CD4-positive, alpha-beta T cell treated with Interferon gamma for 1 hour (primary cell): ENCODE data around the gene SPACA4.

Experiments used
- DNase-seq: peaks from one replicate; pipeline ENCODE4 v3.0.0-alpha.2; 2020

The SPACA4 gene

DNA sequence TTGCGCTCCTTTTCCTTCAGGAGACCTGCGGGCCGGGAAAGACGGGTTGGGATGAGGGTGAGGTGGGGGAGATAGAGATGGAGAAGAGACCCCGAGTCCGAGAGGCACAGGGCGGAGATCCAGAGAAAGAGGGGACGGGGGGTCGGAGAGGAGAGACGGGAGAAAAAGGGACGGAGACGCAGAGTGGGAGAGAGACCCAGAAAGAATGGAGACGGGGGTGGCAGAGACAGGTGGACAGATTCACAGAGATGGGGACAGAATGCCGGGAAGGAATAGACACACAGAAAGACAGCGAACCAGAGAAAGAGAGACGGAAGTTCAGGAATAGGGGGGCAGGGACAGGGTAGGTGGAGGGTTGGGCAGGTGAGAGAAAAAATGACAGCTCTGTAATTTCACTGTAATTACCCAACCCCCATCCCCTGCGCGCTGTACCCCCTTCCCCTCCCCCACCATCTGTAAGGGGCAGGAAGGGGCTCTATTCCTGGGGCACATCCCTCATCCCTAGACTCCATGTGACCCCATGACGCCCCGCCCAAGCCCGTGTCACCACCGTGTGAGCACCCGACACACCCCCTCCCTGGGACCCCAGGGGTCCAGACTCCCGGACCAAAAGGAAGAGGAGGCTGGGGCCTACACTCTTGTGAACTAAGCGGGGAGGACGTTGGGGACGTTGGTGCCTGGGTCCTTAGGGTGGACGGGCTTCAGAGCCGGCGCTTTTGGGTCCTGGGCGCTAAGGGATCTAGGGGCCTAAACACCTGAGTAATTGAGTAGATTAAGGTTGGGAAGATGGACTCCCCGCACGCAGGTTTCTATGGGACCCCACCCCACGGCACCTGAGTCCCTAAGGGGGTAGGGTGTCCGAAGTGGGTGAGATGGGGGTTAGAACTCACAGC lies 29.7 kb downstream of the SPACA4 start:
- DNase-seq = no peak

DNA sequence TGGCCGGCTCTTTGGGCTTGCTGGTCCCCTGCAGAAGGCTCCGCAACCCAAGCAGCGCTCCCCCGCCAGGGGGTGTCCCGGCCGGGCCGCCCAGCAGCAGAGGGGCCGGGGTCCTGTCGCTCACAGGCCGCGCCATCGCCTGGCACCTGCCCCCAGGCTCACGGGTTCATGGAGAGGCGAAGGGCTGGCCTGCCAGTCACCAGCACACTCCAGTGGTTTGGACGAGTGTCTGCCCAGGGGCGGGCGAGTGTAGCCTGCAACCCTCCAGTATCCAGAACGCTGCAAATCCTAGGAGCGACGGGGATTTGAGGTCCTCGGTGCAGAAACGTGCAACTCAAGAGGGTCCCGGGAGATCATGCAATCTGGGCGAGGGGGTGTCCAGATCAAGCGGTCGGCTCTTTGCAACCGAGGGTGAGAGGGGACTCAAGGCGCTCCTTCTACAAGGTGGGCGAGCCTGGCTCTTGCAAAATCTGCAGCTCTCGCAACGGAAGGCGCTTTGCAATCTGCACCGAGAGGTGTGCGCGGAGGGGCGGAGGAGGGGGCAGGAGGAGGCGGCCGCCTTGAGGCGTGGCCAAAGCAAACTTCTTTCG lies 30.4 kb downstream of the SPACA4 start, which contains the start of gene DBP:
Gene DBP (minus strand): TSS at position 521 of the 590 bp plus-strand sequence. CDS start 385 bp downstream, at position 136.
- no peak for DNase-seq

DNA sequence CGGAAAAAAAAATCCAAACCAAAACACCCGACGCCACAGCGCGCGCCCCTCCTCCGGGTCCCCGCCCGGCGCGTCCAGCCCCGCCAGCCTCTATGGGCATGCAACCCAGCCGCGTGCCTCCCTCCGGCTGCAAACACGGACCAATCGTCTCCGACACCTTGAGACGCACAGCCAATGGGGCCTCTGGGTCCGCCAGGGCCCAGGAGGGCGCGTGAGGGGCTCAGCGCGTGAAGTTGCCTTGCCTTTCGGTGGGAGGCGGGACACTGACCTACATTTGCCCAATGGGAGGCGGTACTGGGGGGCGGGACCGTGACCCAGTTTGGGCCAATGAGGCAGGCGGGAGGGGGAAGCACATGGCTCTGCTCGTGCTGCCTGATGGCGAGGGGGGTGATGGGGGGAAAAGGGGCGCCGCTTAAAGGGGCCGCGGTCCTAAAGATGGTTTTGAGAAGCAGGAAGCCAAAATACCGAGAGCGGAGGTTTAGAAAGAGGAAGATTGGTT lies 31.0 kb downstream of the SPACA4 start:
- DNase-seq = peak; percentile 100

DNA sequence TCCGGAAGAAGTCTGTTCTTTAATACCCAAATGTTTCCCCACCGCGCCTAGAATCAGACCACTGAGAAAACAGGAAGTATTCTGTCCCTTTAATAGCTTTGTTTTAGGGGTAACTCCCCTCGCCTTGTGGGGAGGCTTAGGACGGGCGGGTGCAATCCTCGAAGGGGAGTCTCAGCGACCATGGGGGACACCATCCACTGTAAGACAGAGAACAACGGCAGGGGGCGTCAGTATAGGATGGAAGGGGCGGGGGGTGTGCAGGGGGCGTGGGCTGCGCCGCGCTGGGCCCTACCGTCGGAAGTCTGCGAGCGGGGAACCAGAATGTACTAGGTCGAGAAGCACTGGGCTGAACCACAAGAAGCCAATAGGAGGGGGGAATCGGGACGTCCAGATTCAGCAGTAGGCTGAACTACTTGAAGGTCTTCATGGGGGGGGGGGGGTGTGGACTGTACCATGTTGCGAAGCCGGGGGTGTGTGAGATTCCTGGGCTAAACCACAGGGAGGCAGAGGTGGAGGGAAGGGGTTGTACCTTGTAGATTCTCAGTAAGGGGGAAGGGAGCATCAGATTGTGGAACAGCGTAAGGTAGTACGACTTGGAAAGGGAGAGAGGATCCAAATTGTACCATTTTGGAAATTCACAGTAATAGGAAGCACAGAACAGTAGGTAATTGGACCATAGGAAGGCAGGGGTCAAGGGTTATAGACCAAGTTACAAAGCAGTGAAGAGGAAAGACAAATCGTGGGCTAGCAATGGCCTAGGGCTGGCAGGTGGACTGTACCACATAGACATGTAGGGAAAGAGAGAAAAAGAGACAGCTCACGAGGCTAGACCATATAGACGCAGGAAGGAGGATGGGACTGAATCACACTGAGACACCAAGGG lies 31.6 kb downstream of the SPACA4 start:
- peak; percentile 93 for DNase-seq

DNA sequence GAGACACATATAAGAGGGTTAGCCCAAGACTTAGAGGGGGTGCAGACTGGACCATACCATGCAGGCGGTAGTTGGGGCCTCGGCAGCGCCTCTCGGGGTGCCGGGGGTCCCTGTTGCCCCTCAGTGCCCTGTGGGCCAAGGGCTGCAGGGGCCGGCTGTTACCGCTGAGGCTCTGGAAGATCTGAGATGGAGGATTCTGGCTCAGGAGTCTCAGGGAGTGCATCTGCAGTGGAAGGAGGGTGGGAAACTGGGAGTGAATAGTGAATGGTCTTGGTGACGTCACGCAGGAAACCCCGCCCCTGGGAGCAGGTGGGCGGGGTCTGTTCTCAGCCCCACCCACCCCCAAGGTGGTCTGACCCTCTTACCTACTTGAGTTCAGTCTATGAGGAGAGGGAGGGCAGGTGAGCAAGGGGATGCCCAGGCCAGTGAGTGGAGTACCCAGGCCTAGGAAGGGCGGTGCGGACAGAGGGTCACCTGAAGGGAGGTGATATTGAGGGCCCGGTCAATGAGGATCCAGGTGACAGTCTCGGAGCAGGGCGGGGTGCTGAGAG lies 32.4 kb downstream of the SPACA4 start:
- DNase-seq = no peak

DNA sequence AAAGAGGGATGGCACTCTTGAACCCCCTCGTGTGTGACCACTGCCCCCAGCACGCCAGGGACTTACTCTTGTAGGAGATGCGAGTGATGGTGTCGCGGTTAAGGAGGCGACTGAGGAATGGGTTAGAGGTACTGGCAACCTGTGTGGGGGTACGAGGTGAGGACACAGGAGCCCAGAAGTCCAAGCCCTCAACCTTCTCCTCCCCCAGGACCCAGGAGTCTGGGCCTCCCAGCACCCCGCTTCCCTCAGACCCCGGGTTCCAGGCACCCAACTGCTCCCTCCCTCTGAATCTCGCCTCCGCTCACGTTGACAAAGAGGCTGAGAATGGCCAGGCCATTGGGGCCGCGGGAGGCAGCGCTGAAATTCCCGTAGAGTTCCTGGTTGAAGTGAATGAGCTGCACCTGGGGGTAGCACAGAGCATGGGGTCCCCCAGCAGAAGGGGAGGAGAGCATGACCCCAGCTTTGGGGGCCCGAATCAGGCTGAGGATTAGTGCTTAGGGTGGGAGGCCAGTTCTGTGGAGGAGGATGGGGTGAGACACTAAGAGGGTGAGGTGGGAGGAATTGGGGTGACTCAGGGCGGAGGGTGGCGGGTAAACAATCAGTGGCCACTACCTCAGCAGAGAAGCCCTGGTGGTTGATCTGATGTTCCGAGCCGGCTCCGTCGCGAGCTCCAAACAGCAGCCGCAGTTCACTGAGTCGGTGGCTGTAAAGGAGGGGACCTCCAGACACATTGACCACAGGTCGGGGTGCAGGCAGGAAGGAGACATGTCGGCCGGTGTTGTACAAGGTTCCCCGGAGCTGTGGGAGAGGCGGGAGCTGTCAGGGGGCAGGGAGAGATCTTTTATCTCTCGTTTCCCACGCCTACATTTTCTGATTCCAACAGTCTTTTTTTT lies 33.2 kb downstream of the SPACA4 start:
- peak; percentile 43 for DNase-seq

DNA sequence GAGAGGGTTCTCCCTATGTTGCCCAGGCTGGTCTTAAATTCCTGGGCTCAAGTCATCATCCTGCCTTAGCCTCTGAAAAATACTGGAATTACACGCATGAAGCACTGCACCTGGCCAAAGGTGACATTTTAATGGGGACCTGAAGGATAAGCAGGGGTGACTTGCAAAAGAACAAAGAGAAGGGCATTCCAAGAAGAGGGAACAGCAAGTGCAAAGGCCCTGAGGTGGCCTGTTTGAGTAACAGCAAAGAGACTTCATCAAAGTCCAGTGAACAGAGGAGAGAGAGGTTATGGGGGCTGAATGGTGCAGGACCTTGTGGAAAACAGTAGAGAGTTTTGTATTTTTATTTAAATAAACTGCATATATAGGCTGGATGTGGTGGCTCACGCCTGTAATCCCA lies 35.3 kb downstream of the SPACA4 start:
- no peak for DNase-seq

DNA sequence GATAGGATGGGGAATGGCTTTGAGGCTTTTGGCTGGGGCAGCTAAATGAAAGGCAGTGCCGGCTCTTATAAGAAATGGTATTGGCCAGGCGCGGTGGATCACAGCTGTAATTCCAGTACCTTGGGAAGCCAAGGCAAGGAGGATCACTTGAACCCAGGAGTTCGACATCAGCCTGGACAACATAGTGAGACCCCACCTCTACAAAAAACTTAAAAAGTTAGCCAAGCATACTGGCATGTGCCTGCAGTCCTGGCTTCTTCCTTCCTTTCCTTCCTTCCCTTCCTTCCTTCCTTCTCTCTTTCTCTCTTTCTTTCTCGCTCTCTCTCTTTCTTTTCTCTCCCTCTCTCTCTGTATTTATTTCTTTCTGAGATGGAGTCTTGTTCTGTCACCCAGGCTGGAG lies 36.3 kb downstream of the SPACA4 start:
- DNase-seq = no peak

DNA sequence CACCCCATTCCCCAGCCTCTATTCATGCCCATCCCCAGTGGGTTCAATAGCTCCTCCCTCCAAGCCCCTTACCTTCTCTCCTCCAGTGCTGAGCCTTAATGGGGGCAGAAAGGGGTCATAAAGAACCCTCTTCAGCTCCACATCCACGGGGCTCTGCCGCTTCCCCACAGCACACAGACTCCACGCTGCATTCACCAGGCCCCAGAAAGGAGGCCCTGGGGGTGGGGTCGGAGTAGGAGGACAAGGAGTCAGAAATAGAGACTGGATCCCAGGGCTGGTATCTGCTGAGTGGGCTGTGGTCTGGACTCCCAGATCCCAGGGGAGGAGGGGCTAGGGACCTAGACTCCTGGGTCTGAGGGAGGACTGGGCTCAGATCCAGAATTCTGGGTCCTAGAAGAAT lies 37.8 kb downstream of the SPACA4 start:
- no peak for DNase-seq

DNA sequence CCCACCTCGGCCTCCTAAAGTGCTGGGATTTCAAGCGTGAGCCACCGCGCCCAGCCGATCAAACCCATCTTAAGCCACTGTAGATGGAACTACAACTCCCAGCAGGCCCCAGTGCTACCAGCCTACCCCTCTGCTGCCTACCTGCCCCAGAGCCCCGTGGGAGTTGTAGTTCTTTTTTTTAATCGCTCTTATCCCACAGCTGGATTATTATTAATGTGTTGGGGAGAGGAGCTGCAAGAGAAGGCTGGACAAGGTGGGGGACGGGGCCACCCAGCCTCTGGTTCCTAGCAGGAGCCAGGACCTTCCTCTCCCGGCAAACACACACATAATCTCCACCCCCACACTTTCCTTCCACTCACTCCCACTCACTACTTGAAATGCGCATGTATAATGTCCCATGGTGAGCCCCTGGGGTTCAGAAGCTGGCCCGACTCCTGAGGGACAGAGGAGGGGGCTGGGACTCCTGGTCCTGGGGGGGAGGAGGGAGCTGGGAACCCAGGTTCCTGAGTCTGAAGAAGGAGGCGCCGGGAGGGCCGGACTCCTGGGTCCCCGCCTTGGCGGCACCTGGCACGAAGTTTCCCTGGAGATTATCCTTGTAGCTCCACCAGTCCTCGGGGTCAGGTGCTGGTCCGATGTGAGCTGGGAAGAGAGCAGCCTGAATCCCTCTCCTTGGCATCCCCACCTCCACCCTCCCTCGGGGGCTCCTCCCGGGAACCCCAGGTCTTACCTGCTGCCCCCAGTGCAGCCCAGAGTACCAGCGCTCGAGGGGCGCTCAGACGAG lies 38.5 kb downstream of the SPACA4 start:
- DNase-seq = peak; percentile 76

DNA sequence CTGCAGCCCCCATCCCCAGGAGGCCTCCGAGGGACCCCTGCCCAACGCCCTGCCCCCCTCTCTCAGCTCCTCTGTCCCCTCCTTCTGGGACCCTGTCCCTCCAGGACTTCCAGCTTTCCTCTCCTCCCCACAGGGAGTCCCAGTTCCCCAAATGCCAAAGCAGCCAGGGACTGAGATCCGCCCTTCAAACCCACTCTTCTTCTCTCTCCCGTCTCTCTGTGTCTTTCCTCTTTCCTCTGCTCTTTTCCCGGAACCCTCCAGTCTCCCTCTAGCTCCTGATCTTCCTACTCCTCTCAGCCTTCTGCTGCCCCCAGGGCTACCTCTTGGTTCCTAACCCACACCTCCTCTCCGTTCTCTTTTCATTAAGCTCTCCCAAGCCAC lies 39.1 kb downstream of the SPACA4 start:
- DNase-seq = no peak

DNA sequence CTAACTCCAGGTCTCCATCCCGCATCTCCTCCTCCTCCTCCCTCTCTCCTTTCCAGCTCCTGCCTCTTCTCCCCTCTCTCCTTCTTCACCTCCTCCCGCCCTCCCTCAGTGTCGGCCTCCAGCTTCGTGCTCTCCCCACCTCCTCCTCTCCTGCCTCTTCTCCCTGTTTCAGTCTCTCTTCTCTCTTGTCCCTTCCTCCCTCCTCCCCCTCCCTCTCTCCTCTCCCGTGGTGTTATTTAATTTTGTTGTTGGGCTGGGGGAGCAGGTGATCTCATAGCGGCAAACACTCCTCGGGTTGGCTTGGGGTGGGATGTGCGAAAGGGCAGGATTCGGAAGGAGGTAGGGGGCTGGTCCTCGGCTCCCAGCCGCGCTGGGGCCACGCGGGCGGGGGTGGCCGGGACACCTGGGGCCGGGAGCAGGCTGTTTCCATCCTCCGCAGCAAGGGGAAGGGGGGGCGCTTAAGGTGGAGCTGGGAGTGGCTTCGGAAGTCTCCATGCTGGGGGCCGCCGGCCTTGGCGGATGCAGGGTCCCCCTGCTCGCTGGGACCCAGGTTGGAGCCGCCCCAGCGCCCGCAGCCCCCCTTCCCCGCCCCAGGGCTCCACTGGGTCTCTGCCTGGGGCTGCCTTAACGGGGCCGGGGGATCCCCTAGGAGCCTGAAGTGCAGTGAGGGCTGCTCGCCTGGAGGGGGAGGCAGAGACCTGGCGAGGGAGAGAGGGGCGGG lies 39.6 kb downstream of the SPACA4 start, which contains the start of gene CA11:
Gene CA11 (minus strand): TSS at position 187 of the 721 bp plus-strand sequence. CDS start 555 bp downstream, outside the sequence.
- peak; percentile 92 for DNase-seq

DNA sequence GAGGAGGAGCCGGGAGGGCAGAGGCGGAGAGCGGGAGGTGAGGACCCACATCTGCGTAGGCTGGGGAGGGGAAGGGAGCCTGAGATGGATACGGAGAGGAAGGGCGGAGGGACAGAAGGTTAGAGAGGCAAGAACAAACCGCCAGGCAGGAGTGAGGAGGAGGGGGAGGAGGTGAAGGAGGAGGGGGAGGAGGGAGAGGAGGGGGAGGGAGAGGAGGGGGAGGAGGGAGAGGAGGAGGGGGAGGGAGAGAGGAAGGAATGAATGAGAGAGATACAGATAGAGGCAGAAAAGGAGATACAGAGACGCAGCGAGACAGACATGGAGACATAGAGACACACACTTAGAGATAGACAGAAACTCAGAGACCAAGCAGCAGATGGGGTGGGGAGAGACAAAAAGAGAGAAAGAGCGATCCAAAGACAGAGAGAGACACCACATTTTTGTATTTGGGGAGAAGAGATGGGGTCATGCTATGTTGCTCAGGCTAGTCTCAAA lies 40.2 kb downstream of the SPACA4 start:
- DNase-seq = no peak

DNA sequence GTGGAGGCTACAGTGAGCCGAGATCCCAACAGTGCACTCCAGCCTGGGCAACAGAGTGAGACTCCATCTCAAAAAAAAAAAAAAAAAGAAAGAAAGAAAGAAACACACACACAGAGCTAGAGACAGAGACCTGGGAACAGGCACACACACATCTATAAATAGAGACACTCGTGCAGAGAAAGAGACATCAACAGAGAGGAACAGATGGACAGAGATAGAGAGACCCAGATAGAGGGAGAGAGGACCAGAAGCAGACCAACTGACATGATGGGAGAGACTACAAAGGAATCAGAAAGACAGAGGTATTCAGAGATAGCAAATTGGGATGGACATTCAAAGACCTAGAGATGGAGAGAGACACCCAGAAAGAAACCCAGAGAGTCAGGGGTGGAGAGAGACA lies 41.6 kb downstream of the SPACA4 start:
- DNase-seq = no peak

DNA sequence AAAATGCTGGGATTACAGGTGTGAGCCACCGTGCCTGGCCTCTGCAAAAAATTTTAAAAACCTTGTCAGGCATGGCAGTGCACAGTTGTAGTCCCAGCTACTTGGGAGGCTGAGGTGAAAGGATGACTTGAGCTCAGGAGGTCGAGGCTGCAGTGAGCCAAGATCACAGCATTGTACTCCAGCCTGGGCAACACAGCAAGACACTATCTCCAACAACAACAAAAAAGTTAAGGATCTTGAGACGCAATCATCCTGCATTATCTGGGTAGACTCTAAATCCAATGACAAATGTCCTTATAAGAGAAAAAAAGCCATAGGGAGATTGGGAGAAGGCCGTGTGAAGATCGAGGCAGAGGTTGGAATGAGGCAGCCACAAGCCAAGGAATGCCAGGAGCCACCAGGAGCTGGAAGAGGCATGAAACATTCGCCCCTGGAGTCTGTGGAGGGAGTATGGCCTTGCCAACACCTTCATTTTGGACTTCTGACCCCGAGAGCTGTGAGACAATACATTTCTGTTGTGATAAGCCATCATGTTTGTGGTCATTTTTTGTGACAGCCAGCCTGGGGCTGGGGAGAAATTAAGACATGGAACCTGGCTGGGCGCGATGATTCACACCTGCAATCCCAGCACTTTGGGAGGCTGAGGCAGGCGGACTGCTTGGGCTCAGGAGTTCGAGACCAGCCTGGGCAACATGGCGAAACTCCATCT lies 44.6 kb downstream of the SPACA4 start:
- DNase-seq = no peak

DNA sequence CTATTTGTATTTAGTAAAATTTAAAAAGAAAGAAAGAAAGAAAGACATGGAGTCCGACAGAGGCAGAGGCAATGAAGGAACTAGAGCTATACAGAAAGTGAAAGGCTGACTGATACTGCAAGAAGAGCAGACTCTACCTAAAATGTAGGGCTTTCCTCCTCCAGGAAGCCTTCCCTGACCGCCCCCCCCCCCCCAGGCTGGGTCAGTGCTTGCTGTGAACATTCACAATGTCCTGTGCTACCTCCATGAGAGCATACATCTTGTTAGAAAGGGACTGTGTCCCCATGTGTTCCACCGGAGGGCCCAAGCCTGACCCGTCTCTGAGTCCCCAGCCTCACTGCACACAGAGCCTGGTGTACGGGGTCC lies 45.1 kb downstream of the SPACA4 start:
- no peak for DNase-seq

DNA sequence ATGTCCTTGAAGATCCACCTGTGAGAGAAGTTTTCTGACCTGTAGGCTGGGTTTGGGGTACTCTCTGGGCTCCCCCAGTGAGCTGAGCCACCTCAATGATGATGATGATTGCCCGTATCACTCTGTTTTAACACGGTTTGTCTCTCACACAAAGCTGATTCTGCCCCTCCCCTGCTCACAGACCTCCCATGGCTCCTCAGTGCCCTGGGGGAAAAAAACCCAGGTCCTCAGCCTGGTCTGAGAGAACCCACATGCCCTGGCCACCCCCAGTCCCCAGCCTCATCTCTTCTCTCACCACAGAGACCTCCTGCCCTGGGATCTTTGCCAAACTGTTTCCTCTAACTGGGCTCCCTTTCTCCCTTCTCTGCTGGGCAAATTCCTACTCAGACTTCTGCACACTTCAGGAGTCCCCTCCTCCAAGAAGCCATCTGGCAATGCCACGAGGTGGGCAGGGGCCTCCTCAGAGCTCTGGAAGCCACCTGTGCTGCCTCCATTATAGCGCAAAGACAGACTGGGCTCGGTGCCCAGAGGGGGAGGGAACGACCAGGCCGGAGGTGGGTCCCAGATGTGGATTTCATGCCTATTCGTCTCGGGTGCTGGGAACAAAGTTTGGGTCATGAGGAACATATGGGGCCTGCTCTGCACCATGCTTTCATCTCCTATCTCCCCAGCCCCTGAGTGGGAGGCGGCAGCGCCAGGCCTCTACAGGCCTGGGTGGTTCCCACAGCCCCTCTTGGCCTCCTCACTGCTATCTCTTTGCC lies 47.9 kb downstream of the SPACA4 start:
- DNase-seq = no peak

DNA sequence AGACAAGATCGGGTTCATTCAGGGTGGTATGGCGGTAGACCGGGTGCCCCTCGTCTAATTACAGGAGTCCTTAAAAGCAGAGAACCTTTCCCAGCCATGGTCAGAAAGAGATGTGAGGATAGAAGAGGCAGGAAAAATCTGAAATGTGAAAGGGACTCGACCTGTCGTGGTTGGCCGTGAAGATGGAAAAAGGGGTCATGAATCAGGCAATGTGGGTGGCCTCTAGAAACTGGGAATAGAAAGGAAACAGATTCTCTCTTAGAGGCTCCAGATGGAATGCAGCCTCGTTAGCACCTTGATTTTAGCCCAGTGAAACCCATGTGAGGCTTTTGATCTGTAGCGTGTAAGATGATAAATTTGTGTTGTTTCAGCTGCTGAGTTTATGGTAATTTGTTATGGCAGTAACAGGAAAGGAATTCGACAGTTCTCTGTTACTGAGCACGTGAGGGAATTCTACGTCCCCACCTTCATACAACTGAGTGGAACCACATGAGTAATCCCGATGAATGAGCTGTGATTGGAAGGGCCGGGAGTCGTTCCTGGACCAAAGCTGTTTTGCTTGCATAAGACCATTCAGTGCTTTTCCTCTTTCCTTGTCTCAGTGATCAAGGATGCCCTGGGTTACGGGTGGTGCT lies 50.4 kb downstream of the SPACA4 start:
- no peak for DNase-seq
